HG03439 (cell line): ENCODE results near the gene KHDC3L.
A peak's percentile ranks its signal among the peaks of the same experiment; 100 is the strongest.

Experiments used
- ATAC-seq: cut with Tn5 transposase; IDR thresholded peaks from one replicate; pipeline ENCODE4 v1.9.1; 2021; ENCODE audit warnings: mild to moderate bottlenecking, moderate library complexity; ENCODE audit not compliant: unreplicated experiment

Gene KHDC3L

GRCh38 chr6:73362358-73362757, at the start of gene KHDC3L:
Gene KHDC3L (plus strand): TSS chr6:73362658. CDS start chr6:73362730, 72 bp downstream.
- ATAC-seq = no peak

- no peak for ATAC-seq
Measured at GRCh38 chr6:73314577-73315492, 47.6 kb upstream of the KHDC3L start.

DNA sequence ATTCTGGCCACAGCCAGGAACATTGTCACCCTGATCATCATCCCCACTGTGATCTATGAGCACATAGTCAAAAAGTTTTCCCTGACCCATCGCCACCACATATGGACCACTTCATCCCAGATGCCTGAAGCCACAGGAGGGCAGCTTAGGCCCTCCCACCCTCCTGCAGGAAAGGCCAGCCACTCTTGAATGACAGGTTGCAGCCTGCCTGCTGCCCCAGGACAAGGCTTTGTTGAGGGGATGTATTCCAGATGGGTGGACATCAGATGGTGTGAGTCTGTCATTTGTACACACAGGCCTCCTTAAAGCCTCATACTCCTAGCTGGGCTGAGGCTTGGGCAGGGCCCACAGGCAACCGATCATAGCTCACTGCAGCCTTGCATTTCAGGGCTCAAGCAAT, 39.1 kb upstream of the KHDC3L start:
- no peak for ATAC-seq

GRCh38 chr6:73325656-73326055, 36.8 kb upstream of the KHDC3L start:
- ATAC-seq = no peak

GRCh38 chr6:73328790-73329189, 33.7 kb upstream of the KHDC3L start:
- ATAC-seq = no peak

DNA sequence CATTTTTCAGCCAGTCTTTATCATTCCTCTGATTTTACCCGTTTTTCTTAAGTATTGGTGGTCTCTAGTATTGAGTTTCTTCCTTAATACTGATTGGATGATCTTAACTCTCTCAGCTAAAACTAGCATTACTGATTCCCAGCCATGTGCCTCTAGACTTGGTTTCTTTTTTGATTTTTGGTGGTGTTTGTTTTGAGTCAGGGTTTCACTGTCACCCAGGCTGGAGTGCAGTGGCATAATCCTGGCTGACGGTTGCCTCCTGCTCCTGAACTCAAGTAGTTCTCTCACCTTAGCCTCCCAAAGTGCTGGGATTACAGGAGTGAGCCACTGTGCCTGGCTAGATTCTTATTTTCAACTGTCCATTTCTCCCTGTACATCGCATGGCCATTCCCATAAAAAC, 33.3 kb upstream of the KHDC3L start:
- ATAC-seq = peak; percentile 69

- no peak for ATAC-seq
Measured at GRCh38 chr6:73339340-73339739, 23.1 kb upstream of the KHDC3L start.

GRCh38 chr6:73340048-73340447, 22.4 kb upstream of the KHDC3L start:
- ATAC-seq = no peak

- ATAC-seq = no peak
Measured at GRCh38 chr6:73341335-73341734, 21.1 kb upstream of the KHDC3L start.

DNA sequence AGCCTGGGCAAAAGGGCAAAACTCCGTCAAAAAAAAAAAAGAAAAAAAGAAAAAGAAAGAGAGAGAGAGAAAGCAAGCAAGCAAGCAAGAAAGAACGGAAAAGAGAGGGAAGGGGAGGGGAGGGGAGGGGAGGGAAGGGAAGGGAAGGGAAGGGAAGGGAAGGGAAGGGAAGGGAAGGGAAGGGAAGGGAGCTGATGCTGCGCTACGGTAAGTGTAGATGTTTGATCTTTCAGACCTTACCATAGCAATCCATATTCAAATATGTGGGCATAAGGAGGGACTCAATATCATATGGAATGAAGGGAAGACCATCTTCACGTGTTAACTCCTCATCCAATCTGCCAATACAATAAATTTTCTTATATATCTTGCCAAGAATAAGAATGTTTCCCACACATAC, 20.3 kb upstream of the KHDC3L start:
- no peak for ATAC-seq

- ATAC-seq = no peak
Measured at GRCh38 chr6:73343164-73343563, 19.3 kb upstream of the KHDC3L start.

DNA sequence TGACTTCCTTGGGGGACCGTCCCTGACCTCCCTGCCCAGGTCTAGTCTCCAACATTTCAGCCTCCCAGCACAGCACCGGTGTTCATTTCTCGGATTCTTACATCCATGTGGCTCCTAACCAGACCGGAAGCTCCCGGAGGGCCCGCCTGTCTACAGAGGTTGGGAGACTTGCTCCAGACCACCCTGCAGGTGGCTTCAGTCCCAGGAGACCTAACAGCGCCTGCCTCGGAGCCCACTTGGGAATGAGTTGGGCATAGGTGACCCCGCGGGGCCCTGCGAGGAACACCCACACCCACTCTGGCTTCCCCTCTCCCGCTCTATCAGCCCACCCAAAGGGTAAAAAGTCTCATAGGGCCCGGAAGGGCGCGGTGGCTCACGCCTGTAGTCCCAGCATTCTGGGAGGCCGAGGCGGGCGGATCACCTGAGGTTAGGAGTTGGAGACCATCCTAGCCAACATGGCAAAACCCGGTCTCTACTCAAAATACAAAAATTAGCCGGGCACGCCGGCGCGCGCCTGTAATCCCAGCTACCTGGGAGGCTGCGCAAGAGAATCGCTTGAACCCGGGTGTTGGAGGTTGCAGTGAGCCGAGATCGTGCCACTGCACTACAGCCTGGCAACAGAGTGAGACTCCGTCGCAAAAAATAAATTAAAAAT, 13.8 kb upstream of the KHDC3L start:
- no peak for ATAC-seq

DNA sequence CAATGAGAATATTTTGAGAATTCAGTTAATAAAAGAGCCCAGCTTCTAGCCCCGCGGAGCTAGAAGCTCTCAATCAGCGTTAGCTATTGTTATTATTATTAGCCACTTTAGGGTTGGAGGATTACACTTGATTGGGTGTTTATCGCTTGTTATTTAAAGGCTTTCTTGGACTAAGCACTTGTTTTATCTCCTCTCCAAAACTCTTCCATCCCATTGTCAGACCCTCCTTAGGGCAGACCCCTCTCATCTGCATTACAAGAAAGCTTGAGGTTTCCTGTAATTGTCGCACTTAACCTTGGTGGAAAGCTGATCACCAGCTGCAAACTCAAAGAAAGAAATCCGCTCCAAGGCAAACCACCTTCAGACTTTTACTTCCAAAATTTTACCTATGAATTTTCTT, 13.1 kb upstream of the KHDC3L start:
- ATAC-seq = no peak

DNA sequence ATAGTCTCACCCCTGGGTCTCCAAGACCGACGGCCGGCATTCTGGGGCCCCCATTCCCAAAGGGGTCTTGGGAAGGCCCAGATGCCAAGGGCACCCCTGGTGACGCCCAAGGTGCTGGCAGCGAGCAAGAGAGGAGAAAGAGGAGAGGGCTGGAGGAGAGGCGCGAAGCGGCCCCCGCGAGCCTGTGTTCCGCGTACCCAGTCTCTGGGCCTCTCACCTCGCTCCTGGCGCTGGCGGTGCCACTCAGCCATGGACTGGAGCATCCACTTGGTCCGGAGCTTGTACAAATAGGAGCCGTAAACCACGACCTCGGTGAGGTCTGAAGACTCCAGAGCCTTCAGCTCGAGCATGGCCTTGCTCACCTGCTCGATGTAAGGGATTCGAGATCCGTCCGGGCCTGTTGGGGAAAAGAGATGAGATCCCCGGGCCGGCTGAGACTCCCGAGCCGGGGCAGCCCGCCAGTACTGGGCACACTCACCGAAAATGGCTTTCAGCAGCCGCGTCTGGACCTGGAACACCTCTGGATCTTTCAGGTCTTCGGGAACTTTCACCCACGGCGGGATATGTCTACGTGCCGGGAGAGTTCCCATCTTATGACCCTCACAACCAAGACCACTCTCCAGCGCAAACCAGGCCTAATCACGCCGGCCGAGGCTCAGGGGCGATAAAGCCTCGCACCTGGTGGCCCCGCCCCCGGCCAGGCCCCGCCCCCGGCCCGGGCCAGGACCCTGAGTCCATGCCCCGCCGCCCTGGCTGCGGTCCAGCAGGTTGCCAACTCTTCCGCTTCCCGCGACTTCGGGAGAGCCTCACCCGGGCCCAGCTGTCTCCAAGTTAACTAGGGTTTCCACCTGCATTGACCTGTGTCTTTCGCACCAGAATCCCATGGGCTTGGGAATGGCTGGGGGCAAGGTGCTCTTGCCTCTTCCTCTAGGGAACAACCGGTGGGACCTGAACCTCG, 8.5 kb upstream of the KHDC3L start, which contains the start of gene DPPA5:
DPPA5 (minus strand) TSS at position 641 of the 958 bp plus-strand sequence; CDS start at position 590, 51 bp downstream.
- ATAC-seq = no peak

- no peak for ATAC-seq
Measured at GRCh38 chr6:73362869-73363536, 545 bp downstream of the KHDC3L start.

- no peak for ATAC-seq
Measured at GRCh38 chr6:73363537-73363875, 1.0 kb downstream of the KHDC3L start.

DNA sequence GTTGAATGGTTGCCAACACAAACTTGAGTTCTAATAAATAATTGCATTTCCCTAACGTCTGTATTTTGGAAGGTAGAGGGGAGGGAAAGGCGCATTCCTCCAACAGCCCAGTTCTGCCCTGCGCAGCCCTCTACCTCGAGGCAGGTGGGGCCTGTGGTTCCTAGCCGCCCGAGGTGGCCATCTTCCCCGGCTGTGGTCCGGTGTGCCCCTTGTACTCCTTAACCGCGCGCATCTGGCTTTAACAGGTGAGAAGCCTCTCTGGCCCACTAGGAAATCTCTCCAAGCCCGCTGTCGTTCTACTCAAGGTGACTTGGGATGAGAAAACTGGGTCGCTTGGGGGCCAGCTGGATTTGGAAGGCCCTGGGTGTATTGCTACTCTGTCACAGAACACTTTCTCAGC, 1.7 kb downstream of the KHDC3L start:
- ATAC-seq = no peak

GRCh38 chr6:73364549-73364948, 2.1 kb downstream of the KHDC3L start:
- ATAC-seq = no peak

DNA sequence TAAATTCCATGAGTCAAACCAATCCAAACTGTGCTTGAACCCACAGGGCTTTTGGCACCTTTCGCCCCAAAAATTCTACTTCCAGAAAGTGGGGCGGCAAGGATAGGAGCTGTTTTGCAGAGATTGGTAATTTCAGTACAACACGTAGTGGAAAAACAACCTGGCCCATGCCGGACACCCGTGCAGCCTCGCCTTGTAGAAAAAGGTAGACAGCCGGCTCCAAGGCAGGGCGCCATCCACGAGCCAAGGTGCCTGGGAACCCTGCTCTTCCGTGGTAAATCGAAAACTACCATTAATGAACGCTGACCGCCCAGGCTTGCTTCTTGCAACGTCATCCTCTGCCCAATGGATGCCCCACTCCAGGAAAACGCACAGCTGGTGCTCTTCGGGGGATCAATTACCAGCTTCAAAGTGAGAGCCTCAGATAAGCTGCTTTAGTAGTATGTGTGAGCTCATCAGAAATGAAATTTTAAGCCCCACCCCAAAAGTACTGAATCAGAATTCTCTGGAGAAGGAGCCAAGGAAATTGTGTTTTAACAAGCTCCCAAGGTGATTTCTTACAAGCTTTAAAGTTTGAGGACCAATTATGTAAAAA, 5.4 kb downstream of the KHDC3L start:
- ATAC-seq = no peak

DNA sequence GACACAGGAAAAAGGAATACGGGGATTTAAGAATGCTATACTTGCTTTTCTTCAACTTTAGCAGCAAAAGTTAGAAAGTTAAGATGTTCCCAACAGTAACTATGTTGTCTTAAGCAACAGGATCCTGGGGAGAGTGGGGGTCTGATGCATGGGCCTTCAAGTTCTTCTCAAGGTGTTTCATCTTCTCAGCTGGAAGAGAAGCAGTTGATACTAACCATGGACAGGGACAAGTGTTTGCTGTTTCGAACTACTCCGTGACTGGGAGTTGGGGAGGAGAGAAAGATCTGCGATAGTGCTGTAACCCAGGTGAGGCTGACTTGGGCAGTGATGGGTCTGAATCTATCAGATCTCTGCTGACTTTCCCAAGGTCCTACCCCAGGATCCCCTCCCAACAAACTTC, 6.2 kb downstream of the KHDC3L start:
- ATAC-seq = no peak
